ENCODE results near the gene CDH23. TPM values are rescaled to one million over a fixed set of nuclear protein-coding genes. Genes with fewer than 3 reads are reported as not detected.

Gene CDH23
- total and polyA plus RNA-seq, 10 donors = 2.0 to 19.9 (median 11.0) TPM

- Histone ChIP-seq H3K4me3 (no peak overlapping the region), H3K27me3 (replicated peaks in 1 of 7) (peaks cover 0 to 10% (median 0%) of the 10 kb centered on the region in 7 donors), H3K4me1 (peaks cover 0 to 26% (median 3%) of the 10 kb centered on the region in 6 donors), H3K36me3 (no peaks in the 10 kb centered on the region), H3K27ac (no peak overlapping the region), H3K9me3 (no peaks in the 10 kb centered on the region)
- 54 to 71% (median 62%) methylated on average over 6 of the region's 6 CpGs for WGBS, 5 donors
- TF ChIP-seq POLR2AphosphoS5 (IDR thresholded peaks at IDR 0.05) = no peak
- no peak for TF ChIP-seq POLR2A (IDR thresholded peaks at IDR 0.05)
- TF ChIP-seq CTCF (IDR thresholded peaks at IDR 0.05 in 8 of 11, conservative IDR thresholded peaks at IDR 0.05 in 3 of 11) = no peak
- DNase-seq = no peak
- intact Hi-C loops (cut with DNase I; ENCODE audit: low total_unique reads) = no loop called here
These were observed 247.8 kb downstream of the CDH23 start for GRCh38 chr10:71644307-71645180.

GRCh38 chr10:71645185-71645584 lies 248.5 kb downstream of the CDH23 start:
- Histone ChIP-seq H3K27me3 (replicated peaks in 1 of 7) (peaks cover 0 to 10% (median 0%) of the 10 kb centered on the region in 7 donors), H3K36me3 (no peaks in the 10 kb centered on the region), H3K4me3 (no peak overlapping the region), H3K27ac (no peak overlapping the region), H3K4me1 (peaks cover 0 to 25% (median 0%) of the 10 kb centered on the region in 6 donors), H3K9me3 (no peaks in the 10 kb centered on the region)
- DNase-seq = no peak
- intact Hi-C loops (cut with DNase I; ENCODE audit: low total_unique reads) = no loop called here
- WGBS, 5 donors = 77 to 88% (median 82%) methylated on average over 6 of the region's 6 CpGs
- no peak for TF ChIP-seq POLR2A (IDR thresholded peaks at IDR 0.05)
- TF ChIP-seq POLR2AphosphoS5 (IDR thresholded peaks at IDR 0.05) = no peak
- TF ChIP-seq CTCF (IDR thresholded peaks at IDR 0.05 in 8 of 11, conservative IDR thresholded peaks at IDR 0.05 in 3 of 11) = no peak

GRCh38 chr10:71646037-71646436 lies 249.3 kb downstream of the CDH23 start:
- no peak overlapping the region for H3K27ac ChIP-seq
- DNase-seq = no peak
- H3K27me3 ChIP-seq (replicated peaks in 1 of 7) = peaks cover 0 to 10% (median 0%) of the 10 kb centered on the region in 7 donors
- peaks cover 0 to 24% (median 0%) of the 10 kb centered on the region in 6 donors for H3K4me1 ChIP-seq
- no peaks in the 10 kb centered on the region for H3K9me3 ChIP-seq
- intact Hi-C loops (cut with DNase I; ENCODE audit: low total_unique reads) = no loop called here
- WGBS, 5 donors = 91 to 98% (median 95%) methylated on average over 6 of the region's 6 CpGs
- no peak overlapping the region for H3K4me3 ChIP-seq
- no peaks in the 10 kb centered on the region for H3K36me3 ChIP-seq
- no peak for TF ChIP-seq CTCF (IDR thresholded peaks at IDR 0.05 in 8 of 11, conservative IDR thresholded peaks at IDR 0.05 in 3 of 11)
- TF ChIP-seq POLR2A (IDR thresholded peaks at IDR 0.05) = no peak
- TF ChIP-seq POLR2AphosphoS5 (IDR thresholded peaks at IDR 0.05) = no peak

- intact Hi-C loops (cut with DNase I; ENCODE audit: low total_unique reads) = no loop called here
- TF ChIP-seq CTCF (IDR thresholded peaks at IDR 0.05 in 8 of 11, conservative IDR thresholded peaks at IDR 0.05 in 3 of 11) = no peak
- TF ChIP-seq POLR2A (IDR thresholded peaks at IDR 0.05) = no peak
- no peak for TF ChIP-seq POLR2AphosphoS5 (IDR thresholded peaks at IDR 0.05)
- no peak for DNase-seq
These were observed 250.0 kb downstream of the CDH23 start for GRCh38 chr10:71646592-71647292.

More at GRCh38 chr10:71646592-71647292, 250.0 kb downstream of the CDH23 start:
- Histone ChIP-seq H3K36me3 (no peaks in the 10 kb centered on the region), H3K27ac (no peak overlapping the region), H3K27me3 (replicated peaks in 1 of 7) (peaks cover 0 to 10% (median 0%) of the 10 kb centered on the region in 7 donors), H3K4me3 (no peak overlapping the region), H3K4me1 (peaks cover 0 to 24% (median 0%) of the 10 kb centered on the region in 6 donors), H3K9me3 (no peaks in the 10 kb centered on the region)
- 82 to 87% (median 83%) methylated on average over 11 to 13 of the region's 13 CpGs for WGBS, 5 donors
